GM19025 (cell line): ENCODE data around the gene SRSF4.

Experiments
- ATAC-seq: cut with Tn5 transposase; IDR thresholded peaks from one replicate; pipeline ENCODE4 v1.9.1; 2021; ENCODE audit warnings: mild to moderate bottlenecking, low read depth, moderate library complexity; ENCODE audit not compliant: unreplicated experiment

SRSF4 gene

GRCh38 chr1:29100487-29100886, 81.2 kb downstream of the SRSF4 start:
- no peak for ATAC-seq

- no peak for ATAC-seq
These were observed 82.4 kb downstream of the SRSF4 start for GRCh38 chr1:29099286-29099685.
